HG03196 (cell line): ENCODE data around the gene CCDC91.
"Not testable (repeated sequence)": the region's sequence is repeated elsewhere in the genome, so short reads cannot be mapped to it uniquely, and the experiment has no call there.

Experiments
- ATAC-seq: cut with Tn5 transposase; IDR thresholded peaks from one replicate; pipeline ENCODE4 v1.9.1; 2021; ENCODE audit not compliant: unreplicated experiment

CCDC91 gene

DNA sequence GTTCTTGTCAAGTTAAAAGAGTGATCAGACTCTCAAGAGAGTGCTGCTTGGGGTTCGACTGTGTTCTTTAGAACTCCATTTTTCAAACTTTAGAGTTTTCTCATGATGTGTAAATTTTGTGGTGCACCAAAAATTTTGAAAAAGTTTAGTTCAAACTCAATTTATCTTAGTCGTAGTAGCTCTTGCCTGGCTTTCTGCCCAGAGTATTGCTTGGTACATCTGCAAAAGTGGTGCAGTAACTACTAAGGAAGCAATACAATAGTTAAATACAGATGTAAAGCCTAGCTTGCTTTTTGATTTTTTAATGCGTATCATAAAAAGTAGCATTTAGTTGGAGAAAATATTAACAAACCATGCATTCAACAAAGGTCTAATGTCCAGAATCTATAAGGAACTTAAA, 9.5 kb upstream of the CCDC91 start:
- no peak for ATAC-seq

DNA sequence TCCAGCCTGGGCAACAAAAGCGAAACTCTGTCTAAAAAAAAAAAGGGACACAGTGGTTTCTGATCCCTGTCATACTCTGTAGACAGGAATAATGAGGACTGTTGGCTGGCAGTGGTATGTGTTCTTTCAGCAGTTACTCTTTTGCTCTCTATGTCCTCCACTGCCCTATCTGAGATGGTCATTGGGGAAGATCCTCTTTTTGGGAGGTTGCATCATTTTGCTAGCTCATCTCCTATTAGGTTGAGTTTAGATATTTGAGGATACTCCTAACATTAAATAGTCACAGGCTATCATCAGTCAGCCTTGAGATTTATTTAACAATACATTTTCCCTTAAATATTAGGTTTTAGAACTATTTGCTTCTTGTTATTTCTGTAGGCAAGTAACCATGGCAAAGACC, 5.9 kb upstream of the CCDC91 start:
- no peak for ATAC-seq

DNA sequence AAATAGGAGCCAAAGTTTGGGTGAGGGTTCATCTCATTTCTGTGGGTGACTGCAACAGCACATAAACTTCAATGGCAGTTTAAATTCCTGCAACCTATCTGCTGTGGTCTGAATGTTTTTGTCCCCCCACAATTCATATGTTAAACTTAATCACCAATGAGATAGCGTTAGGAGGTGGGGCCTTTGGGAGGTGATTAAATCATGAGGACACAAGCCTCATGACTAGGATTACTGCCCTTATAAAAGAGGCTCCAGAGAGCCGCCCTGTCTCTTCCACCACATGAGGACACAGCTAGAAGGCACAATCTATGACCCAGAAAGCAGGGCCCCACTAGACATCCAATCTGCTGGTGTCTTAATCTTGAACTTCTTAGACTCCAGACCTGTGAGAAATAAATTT, 3.8 kb upstream of the CCDC91 start:
- no peak for ATAC-seq

GRCh38 chr12:28189784-28190320, 404 bp upstream of the CCDC91 start:
- no peak for ATAC-seq

DNA sequence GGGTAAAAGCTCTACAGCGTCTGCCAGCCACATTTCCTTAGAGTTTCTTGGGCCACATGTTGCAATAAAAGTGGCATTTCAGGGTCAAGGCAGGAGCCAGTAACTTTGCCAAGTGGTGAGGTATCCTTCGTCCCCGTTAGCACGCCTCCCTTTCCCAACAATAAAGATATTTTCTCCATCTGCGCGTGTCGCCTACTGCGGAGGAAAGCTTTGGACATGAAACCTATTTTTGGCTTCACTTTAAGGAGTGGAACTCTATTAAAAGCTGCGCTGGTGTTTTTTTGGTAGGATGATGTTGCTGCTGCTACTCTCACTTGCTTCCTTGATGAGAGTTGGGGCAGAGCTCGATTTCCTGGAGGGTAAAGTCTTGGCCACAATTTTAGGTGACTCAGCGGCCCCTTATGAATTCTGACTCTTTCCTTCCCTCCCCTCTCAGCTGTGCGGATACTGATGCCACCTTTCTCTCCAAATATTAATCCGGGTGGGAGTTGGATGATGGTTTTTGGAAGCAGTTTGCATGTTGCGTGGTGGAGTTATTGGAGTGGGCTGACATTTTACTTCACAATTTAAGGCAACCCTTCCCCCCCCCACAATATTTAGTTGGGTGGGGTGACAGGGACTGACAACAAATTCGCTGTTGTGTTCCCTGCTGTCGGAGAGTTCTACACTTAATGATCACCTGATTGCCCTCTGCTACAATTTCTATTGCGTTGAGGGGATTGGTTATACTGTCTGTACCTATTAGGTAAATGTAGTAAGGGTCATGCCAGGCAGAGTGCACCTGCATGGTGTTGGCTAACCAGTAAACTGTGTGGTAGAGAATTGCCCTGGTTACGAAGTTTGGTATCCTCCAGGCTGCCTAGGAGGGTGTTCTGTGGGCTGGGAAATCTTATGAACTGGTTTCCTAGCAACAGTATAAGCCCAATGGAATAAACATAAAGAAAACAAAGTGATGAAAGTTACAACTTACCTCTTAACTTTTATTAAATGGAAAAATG, 1.1 kb downstream of the CCDC91 start:
- peak; percentile 17 for ATAC-seq

DNA sequence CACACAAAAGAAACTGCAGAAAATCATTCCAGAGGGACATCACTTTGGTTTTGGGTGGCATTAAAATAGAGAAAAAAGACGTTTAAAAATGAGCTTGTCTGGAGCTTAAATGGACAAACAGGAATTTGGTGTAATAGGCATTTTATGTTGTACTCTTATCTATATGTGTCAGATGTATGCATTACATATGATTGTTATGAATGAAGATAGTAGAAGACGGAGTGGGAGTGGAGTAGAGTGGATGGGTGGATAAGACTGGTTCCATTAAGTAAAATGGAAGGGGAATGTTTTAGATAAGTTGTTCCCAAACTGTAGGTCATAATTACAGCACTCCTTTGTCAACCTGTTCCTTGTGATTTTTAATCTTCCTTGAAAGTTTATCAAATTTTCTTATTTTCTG, 1.9 kb downstream of the CCDC91 start:
- no peak for ATAC-seq

GRCh38 chr12:28194621-28195020, 4.4 kb downstream of the CCDC91 start:
- ATAC-seq: not testable (repeated sequence)

GRCh38 chr12:28201136-28201535, 10.9 kb downstream of the CCDC91 start:
- not testable (repeated sequence) for ATAC-seq

DNA sequence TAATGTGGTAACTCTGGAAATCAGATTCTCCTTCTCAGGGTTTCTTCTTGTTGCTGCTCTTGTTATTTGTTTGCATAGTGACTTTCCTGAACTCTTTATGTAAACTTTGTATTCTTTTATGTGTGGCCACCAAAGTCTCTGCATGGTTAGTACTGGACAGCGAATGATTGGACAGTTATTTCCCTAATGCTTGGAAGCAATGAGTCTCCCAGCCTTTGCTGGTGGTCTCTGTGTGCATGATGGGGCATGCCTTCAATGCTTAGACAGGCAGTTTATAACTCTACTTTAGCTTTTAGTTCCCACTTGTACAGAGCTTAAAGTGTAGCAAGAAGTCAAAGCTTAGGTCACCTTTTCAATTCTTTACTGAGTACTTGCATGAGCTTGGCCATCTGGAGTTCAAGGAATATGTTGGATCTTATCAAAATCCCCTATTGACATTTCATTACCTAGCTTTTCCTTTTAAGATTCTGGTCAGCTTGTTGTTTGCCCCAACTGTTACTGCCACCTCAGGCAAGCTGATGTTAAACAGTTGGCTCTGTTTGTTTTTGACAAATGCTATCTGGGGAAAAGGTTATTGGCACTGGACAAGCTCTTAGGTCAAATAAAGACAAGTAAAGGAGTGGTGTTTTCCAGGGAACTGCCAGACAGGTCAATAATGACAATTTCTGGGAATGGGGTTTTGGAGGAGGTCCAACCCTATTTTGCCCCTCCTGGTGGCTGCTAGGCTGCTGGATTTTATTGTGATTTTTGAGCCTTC, 12.3 kb downstream of the CCDC91 start:
- ATAC-seq: no peak

DNA sequence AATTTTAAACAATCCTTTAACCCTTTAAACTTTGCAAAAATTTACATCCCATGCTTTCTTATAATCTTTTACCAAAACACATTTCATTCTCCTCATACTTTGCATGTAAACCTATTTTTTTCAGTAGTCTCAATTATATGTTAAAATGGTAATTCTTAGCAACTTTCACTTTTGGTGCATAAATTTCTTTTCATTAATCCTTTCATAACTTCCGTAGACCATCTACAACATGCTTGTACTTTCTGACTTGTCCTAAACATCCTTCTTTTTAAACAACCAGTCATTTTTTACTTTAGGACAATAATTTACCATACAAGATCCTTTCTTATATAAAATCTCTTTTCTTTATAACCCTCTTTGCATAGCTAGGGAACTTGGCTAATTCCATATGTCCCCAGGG, 19.5 kb downstream of the CCDC91 start:
- no peak for ATAC-seq

DNA sequence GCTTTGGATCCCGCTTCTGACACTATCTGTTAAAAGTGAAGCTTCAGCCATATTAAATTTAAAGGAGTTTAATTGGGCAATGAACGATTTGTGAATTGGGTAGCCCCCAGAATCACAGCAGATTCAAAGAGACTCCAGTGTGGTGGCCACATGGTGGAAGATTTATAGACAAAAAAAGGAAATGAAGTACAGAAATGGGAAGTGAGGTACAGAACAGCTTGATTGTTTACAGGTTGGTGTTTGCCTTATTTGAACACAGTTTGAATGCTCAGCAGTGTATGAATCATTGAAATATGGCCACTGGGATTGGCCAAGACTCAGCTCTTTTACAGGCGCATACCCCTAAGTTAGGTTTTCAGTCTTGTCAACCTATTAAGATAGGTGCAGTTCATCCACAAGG, 21.9 kb downstream of the CCDC91 start:
- ATAC-seq: no peak

- ATAC-seq: no peak
Observed at GRCh38 chr12:28215021-28215420, 24.8 kb downstream of the CCDC91 start.

DNA sequence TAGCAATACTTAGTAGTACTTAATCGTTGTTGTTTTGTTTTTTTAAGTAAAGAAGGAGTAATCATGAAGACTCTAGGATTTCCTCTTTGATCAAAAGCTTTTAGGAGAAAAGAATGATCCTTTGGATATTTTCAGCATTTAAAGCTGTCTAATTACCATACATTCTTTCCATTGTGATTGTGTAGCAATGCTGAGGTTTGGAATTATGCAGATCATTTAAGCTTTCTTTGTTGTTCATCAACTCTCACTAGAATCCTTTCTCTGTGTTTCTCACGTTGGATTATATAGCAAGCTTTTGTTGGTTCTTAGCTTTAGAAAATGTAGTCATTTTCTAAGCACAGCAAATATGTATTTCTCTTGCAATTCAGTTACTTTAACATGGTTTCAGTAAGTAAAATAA, 25.8 kb downstream of the CCDC91 start:
- no peak for ATAC-seq

DNA sequence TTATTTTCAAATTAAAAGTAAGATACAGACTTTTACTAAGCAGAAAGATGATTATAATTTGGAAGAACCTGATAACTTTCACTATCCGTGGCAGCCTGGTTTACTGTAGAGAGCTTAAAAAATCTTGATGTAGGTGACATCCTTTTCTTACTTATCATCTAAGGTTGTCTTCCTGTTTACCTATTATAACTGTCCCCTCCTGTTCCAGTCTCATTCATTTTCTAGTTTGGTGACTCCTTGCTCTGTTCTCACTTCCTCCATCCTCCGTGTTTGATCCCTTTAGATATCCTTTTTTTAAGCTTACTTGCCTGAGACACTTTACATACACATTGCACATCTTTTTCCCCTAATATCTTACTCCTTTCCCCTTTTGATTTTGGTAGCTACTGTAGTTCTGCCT, 27.5 kb downstream of the CCDC91 start:
- ATAC-seq: no peak

GRCh38 chr12:28218875-28219274, 28.6 kb downstream of the CCDC91 start:
- ATAC-seq: no peak

GRCh38 chr12:28219827-28220226, 29.6 kb downstream of the CCDC91 start:
- no peak for ATAC-seq

DNA sequence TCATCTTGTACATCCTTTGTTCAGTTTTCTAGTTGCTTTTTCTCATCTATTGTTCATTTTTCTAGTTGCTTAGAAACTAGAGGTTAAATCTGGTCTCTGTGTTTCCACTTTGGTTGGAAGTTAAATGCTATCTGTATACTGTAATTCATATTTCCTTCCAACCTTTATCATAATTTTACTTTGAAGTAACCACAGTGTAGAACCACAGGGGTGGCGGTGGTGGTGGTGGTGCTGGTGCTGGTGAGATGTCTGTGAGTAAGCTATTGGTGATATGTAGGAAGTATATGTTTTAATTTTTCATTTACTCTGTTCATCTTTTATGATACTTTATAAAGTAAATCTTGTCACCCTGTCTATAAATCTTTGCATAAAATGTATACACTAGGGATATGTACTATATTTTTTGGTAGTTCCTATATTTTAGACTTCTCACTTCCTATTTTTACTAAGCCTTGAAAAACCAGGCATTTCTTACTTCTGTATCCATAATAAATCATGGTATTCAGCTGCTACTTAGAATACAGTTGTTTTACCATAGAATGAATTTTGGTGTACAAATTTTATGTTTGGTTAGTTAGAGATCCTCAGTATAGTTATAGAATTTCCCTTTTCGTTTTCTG, 31.9 kb downstream of the CCDC91 start:
- ATAC-seq: no peak

DNA sequence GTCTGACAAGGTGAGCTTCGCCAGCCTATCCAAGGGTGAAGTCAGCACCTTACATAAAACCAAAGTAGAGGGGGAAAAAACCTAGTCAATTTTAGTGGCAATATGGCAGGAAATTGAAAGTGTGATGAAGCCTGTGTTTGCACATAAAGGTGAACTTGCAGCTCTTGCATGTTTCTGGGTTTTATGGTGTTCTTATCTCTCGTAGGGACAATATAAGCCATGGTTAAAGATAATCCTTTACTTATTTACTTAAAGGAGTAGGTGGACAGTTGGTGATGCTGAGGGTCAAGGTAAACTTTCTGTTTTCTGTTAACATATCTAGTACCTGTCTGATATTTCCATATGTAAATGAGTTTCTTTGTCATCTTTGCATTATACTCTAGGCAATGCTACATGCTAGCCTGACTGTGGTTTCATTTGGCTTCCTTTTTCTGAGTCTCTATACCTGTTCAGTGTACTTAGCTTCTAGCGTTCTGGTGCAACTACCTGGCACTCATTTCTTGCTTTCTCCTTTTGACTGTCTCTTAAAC, 32.8 kb downstream of the CCDC91 start:
- peak; percentile 83 for ATAC-seq

GRCh38 chr12:28223858-28224257, 33.6 kb downstream of the CCDC91 start:
- peak; percentile 28 for ATAC-seq

DNA sequence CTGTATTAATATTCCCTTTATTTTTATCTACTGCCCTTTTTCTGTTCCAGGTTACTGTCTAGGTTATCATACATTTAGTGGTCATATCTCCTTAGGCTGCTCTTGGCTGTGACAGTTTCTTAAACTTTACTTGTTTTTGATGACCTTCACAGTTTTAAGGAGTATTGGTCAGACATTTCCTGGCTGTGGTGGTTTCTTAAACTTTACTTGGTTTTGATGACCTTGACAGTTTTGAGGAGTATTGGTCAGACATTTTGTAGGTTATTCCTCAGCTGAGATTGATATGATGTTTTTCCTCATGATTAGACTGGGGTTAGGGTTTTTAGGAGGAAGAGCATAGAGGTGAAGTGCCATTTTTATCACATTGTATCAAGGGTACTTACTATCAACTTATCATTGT, 36.4 kb downstream of the CCDC91 start:
- no peak for ATAC-seq

GRCh38 chr12:28227251-28227650, 37.0 kb downstream of the CCDC91 start:
- ATAC-seq: no peak
